ENCODE data around the gene PRKCA.
"Not testable (repeated sequence)": the region's sequence is repeated elsewhere in the genome, so short reads cannot be mapped to it uniquely, and the experiment has no call there.

PRKCA gene

GRCh38 chr17:66593116-66593515 is 290.7 kb downstream of the PRKCA start:
- no peak for FAIRE-seq

- no peak for FAIRE-seq
Observed at GRCh38 chr17:66595893-66596292, 293.5 kb downstream of the PRKCA start.

- no peak for FAIRE-seq
Observed at GRCh38 chr17:66602659-66603384, 300.4 kb downstream of the PRKCA start.

- FAIRE-seq: no peak
Observed at GRCh38 chr17:66604376-66604775, 302.0 kb downstream of the PRKCA start.

- no peak for FAIRE-seq
Observed at GRCh38 chr17:66605541-66605940, 303.1 kb downstream of the PRKCA start.

- FAIRE-seq: no peak
Observed at GRCh38 chr17:66610361-66611133, 308.1 kb downstream of the PRKCA start.

- no peak for FAIRE-seq
Observed at GRCh38 chr17:66611397-66611796, 309.0 kb downstream of the PRKCA start.

GRCh38 chr17:66612993-66613392 is 310.6 kb downstream of the PRKCA start:
- FAIRE-seq: no peak

GRCh38 chr17:66614469-66614868 is 312.1 kb downstream of the PRKCA start:
- FAIRE-seq: no peak

- FAIRE-seq: no peak
Observed at GRCh38 chr17:66619206-66619605, 316.8 kb downstream of the PRKCA start.

GRCh38 chr17:66620528-66620927 is 318.1 kb downstream of the PRKCA start:
- no peak for FAIRE-seq

- FAIRE-seq: not testable (repeated sequence)
Observed at GRCh38 chr17:66624630-66625029, 322.2 kb downstream of the PRKCA start.

GRCh38 chr17:66625311-66625767 is 322.9 kb downstream of the PRKCA start:
- FAIRE-seq: peak; percentile 88

- no peak for FAIRE-seq
Observed at GRCh38 chr17:66627985-66628384, 325.6 kb downstream of the PRKCA start.

- no peak for FAIRE-seq
Observed at GRCh38 chr17:66629762-66630161, 327.3 kb downstream of the PRKCA start.

GRCh38 chr17:66630379-66630778 is 328.0 kb downstream of the PRKCA start:
- FAIRE-seq: no peak

- no peak for FAIRE-seq
Observed at GRCh38 chr17:66630828-66631472, 328.5 kb downstream of the PRKCA start.

GRCh38 chr17:66632731-66633130 is 330.3 kb downstream of the PRKCA start:
- no peak for FAIRE-seq

GRCh38 chr17:66633317-66633965 is 331.0 kb downstream of the PRKCA start:
- FAIRE-seq: no peak

- no peak for FAIRE-seq
Observed at GRCh38 chr17:66634193-66634592, 331.8 kb downstream of the PRKCA start.

- no peak for FAIRE-seq
Observed at GRCh38 chr17:66635386-66636045, 333.1 kb downstream of the PRKCA start.

GRCh38 chr17:66636111-66636510 is 333.7 kb downstream of the PRKCA start:
- FAIRE-seq: no peak

GRCh38 chr17:66637491-66637890 is 335.1 kb downstream of the PRKCA start:
- FAIRE-seq: no peak

Data from islet of Langerhans (tissue), 1 donor.